K562 (cell line): ENCODE results near the gene ADGRB3. TPM values are rescaled to one million over a fixed set of nuclear protein-coding genes. Genes with fewer than 3 reads are reported as not detected.

ENCODE experiments used
- ATAC-seq: fragments of 200-7000 bp; cut with Tn5 transposase; 3 replicates; pipeline ENCODE4 v1.9.1; 2020; ENCODE audit warnings: moderate library complexity
- BruUV-seq: library from RNA; stranded (reverse); fragments of 400-500 nt; replicated peaks from 2 replicates; lab custom pipeline; 2021; lab: Mats Ljungman, UMichigan
- CTCF ChIA-PET: fragments of 300-600 bp; formaldehyde crosslinking; extraction: SDS; loops from one replicate; lab custom pipeline; 2021; ENCODE audit warnings: low intra/inter-chr PET ratio; lab: Yijun Ruan, JAX
- POLR2A ChIA-PET: fragments of 300-600, 350-650 bp; sonication (Branson Sonifier 250); formaldehyde crosslinking; extraction: SDS; loops from one replicate; lab custom pipeline; 2021; ENCODE audit warnings: antibody characterized with exemption, inconsistent platforms; lab: Yijun Ruan, JAX
- DNase-seq, 4 experiments: peaks; one replicate each; pipeline versions ENCODE4 v3.0.0 to v3.0.0-alpha.2; 2011 to 2018; ENCODE audit warnings: low spot score in 3 of 4, mixed read lengths in 3 of 4; ENCODE audit errors: extremely low read depth in 1 of 4
- FAIRE-seq: peaks from 2 replicates; lab custom pipeline; 2011; peaks lifted over from hg19 to GRCh38; lab: Jason Lieb, UNC
- H2AFZ ChIP-seq: 2 replicates; pipeline ENCODE4 v1.6.0; 2011; ENCODE audit warnings: low read depth, low read length, control low read depth, inconsistent platforms
- H3K27ac ChIP-seq: fragments of 200-600 bp; 3 replicates; pipeline ENCODE4 v1.8.0; 2011; ENCODE audit warnings: low read depth, mild to moderate bottlenecking, control low read depth, inconsistent platforms, low read length, moderate library complexity, mixed read lengths; ENCODE audit errors: extremely low read depth
- H3K27me3 ChIP-seq, 2 experiments: fragments of 300-600 bp in 1 of 2; 2 replicates in 1 of 2; 3 replicates in 1 of 2; pipeline versions ENCODE4 v1.6.0 to v1.8.0; 2011; ENCODE audit warnings: inconsistent platforms in 2 of 2, low read length in 2 of 2, mild to moderate bottlenecking in 1 of 2, mixed read lengths in 1 of 2, moderate library complexity in 1 of 2; ENCODE audit not compliant: control insufficient read depth in 2 of 2, insufficient read depth in 2 of 2
- H3K36me3 ChIP-seq: fragments of 300-600 bp; 3 replicates; pipeline ENCODE4 v1.8.0; 2011; ENCODE audit warnings: mild to moderate bottlenecking, low read length, inconsistent platforms; ENCODE audit not compliant: control insufficient read depth, insufficient read depth
- H3K4me1 ChIP-seq, 2 experiments: fragments of 200-600 bp in 1 of 2; replicated peaks in 1 of 2; 2 replicates in 1 of 2; 3 replicates in 1 of 2; pipeline versions ENCODE4 v1.5.1 to v1.8.0; 2011; ENCODE audit warnings: inconsistent platforms in 2 of 2, low read length in 2 of 2, mild to moderate bottlenecking in 1 of 2, mixed read lengths in 1 of 2, moderate library complexity in 1 of 2; ENCODE audit not compliant: control insufficient read depth in 2 of 2, insufficient read depth in 2 of 2
- H3K4me2 ChIP-seq: 2 replicates; pipeline ENCODE4 v1.6.1; 2011; ENCODE audit warnings: low read length, control low read depth, inconsistent platforms, mixed read lengths; ENCODE audit not compliant: insufficient read depth
- H3K4me3 ChIP-seq: fragments of 200-600 bp; sonication (generic), shearing (Covaris generic); 2 replicates; pipeline ENCODE4 v1.5.1; 2016; ENCODE audit warnings: control low read depth, inconsistent platforms
- H3K79me2 ChIP-seq: fragments of 200-600 bp; 3 replicates; pipeline ENCODE4 v1.8.0; 2011; ENCODE audit warnings: low read length, inconsistent platforms; ENCODE audit not compliant: control insufficient read depth, insufficient read depth
- H3K9ac ChIP-seq, 2 experiments: 2 replicates each; pipeline versions ENCODE4 v1.6.0 to v1.6.1; 2011; ENCODE audit warnings: low read depth in 2 of 2, low read length in 2 of 2, control low read depth in 1 of 2, inconsistent platforms in 1 of 2, mild to moderate bottlenecking in 1 of 2, mixed read lengths in 1 of 2; ENCODE audit not compliant: insufficient read depth in 1 of 2
- H3K9me1 ChIP-seq: one replicate; pipeline ENCODE4 v1.6.0; 2011; ENCODE audit warnings: inconsistent platforms, mild to moderate bottlenecking, low read length, moderate library complexity; ENCODE audit not compliant: control insufficient read depth, insufficient read depth
- H3K9me3 ChIP-seq: replicated peaks from 2 replicates; pipeline ENCODE4 v1.5.1; 2011; ENCODE audit warnings: low read depth, low read length, inconsistent platforms; ENCODE audit not compliant: control insufficient read depth, insufficient read depth
- H4K20me1 ChIP-seq: replicated peaks from 2 replicates; pipeline ENCODE4 v1.6.1; 2011; ENCODE audit warnings: low read length, inconsistent platforms, mixed read lengths; ENCODE audit not compliant: control insufficient read depth, insufficient read depth
- BRCA1 ChIP-seq, 2 experiments: fragments of 450-650 bp in 1 of 2; sonication (generic) in 1 of 2; formaldehyde crosslinking in 1 of 2; IDR thresholded peaks; 2 replicates each; pipeline versions ENCODE4 v1.5.0 to v1.6.1; 2017 to 2020; ENCODE audit warnings: mild to moderate bottlenecking in 1 of 2, missing genetic modification reagents in 1 of 2
- DPF2 ChIP-seq: fragments of 450-650 bp; IDR thresholded peaks from 2 replicates; pipeline ENCODE4 v1.6.1; 2016
- EGR1 ChIP-seq: fragments of 450-650 bp; conservative IDR thresholded peaks from 2 replicates; pipeline ENCODE4 v1.6.1; 2017; ENCODE audit warnings: mild to moderate bottlenecking
- HCFC1 ChIP-seq: IDR thresholded peaks from 2 replicates; pipeline ENCODE4 v1.6.1; 2012; ENCODE audit warnings: low read depth, low read length, improper control_type of control experiment
- HDAC1 ChIP-seq, 2 experiments: fragments of 450-650 bp; IDR thresholded peaks; 2 replicates each; pipeline ENCODE4 v1.6.1; 2016 to 2017; ENCODE audit warnings: inconsistent platforms in 1 of 2, mild to moderate bottlenecking in 1 of 2, moderate library complexity in 1 of 2
- MCM7 ChIP-seq, 2 experiments: fragments of 450-650 bp; IDR thresholded peaks; 2 replicates each; pipeline ENCODE4 v1.6.1; 2016 to 2018
- MGA ChIP-seq: fragments of 450-650 bp; IDR thresholded peaks from 2 replicates; pipeline ENCODE4 v1.6.1; 2016; ENCODE audit warnings: mild to moderate bottlenecking, moderate library complexity
- MTA3 ChIP-seq: fragments of 450-650 bp; formaldehyde crosslinking; IDR thresholded peaks from 2 replicates; pipeline ENCODE4 v1.6.1; 2017; ENCODE audit warnings: mild to moderate bottlenecking, borderline replicate concordance
- SMARCA4 ChIP-seq: fragments of 450-650 bp; IDR thresholded peaks from 2 replicates; pipeline ENCODE4 v1.6.1; 2016
- SMARCE1 ChIP-seq: fragments of 450-650 bp; IDR thresholded peaks from 2 replicates; pipeline ENCODE4 v1.7.1; 2016; ENCODE audit warnings: mild to moderate bottlenecking
- YBX1 ChIP-seq: fragments of 450-650 bp; IDR thresholded peaks from 2 replicates; pipeline ENCODE4 v1.7.1; 2016; ENCODE audit warnings: mild to moderate bottlenecking
- ZFPM2 ChIP-seq: fragments of 250-450 bp; sonication (Bioruptor Pico); IDR thresholded peaks from 2 replicates; pipeline ENCODE4 v1.5.1; 2022; ENCODE audit warnings: mild to moderate bottlenecking
- ZNF699 ChIP-seq: fragments of 250-450 bp; sonication (Bioruptor Pico); IDR thresholded peaks from 2 replicates; pipeline ENCODE4 v1.8.0; 2021; ENCODE audit warnings: mild to moderate bottlenecking, moderate library complexity; ENCODE audit not compliant: insufficient replicate concordance
- WGBS: fragments of 100-300 bp; shearing (Covaris generic); methylation state at CpG from one replicate; pipeline ENCODE4 v1.1.6; 2016; ENCODE audit warnings: low coverage, mixed read lengths; ENCODE audit not compliant: insufficient coverage; ENCODE audit errors: missing lambda C conversion rate; 5-methylcytosine and 5-hydroxymethylcytosine counted together
- in situ Hi-C: fragments of 300-500 bp; cut with MboI; formaldehyde crosslinking; loops from 4 replicates; pipeline ENCODE4 v1.15.0; 2018; ENCODE audit warnings: inconsistent platforms, mixed read lengths
- intact Hi-C: fragments of 100-400 bp; cut with micrococcal nuclease; formaldehyde crosslinking; loops from 2 replicates; pipeline ENCODE4 v1.14.2; 2022
- polyA plus RNA-seq, 8 experiments: library from polyadenylated mRNA; depleted of rRNA in 4 of 8; stranded (reverse) in 5 of 8; unstranded in 3 of 8; fragments of >200 nt; fragmentation: Nextera tagmentation in 2 of 8; fragmentation: Illumina TruSeq in 1 of 8; extraction: Ambion mirVana in 2 of 8; extraction: Trizol in 1 of 8; gene quantifications; 2 replicates each; pipeline versions ENCODE4 v1.2.1 to v1.2.3, GENCODE V29; 2011 to 2014; ENCODE audit warnings: inconsistent platforms in 1 of 8, missing spikeins in 1 of 8
- total RNA-seq, 7 experiments: library from RNA; depleted of rRNA in 6 of 7; stranded (reverse); fragments of >200 nt in 6 of 7; fragmentation: Illumina TruSeq in 2 of 7; extraction: Trizol in 2 of 7; gene quantifications; 2 replicates each; pipeline versions ENCODE4 v1.2.1 to v1.2.3, GENCODE V29; 2011 to 2021; ENCODE audit warnings: low replicate concordance in 1 of 7

ADGRB3 gene
- total and polyA plus RNA-seq, 9 of the 15 experiments (the other 6 are each of a cell fraction or from before 2014, with no cell fraction given), result 0.90 to 7.8 (median 2.4) TPM

- Histone ChIP-seq H3K4me2 (peak overlapping the region; percentile 17; the same call in 1 of the 2 replicates), H3K27me3 (no peaks in the 10 kb centered on the region), H3K79me2 (peaks cover 3% of the 10 kb centered on the region; the same call in 1 of the 3 replicates), H3K36me3 (no peaks in the 10 kb centered on the region), H3K4me3 (no peak overlapping the region), H2AFZ (peak overlapping the region; percentile 18; the same call in 1 of the 2 replicates), H3K27ac (peak overlapping the region; percentile 48; the same call in 2 of the 3 replicates), H3K9me1 (no peaks in the 10 kb centered on the region), H3K9me3 (no peaks in the 10 kb centered on the region), H3K9ac (no peak overlapping the region), H3K4me1 (peaks cover 0 to 30% of the 10 kb centered on the region in 2 experiments; a peak in 3 of 5 replicates), H4K20me1 (no peaks in the 10 kb centered on the region)
- FAIRE-seq (peak; percentile 52), ATAC-seq (peak; percentile 49), DNase-seq (peak in 2 of 4 experiments; percentile 30 to 53)
- in situ Hi-C loops (no loop called here), intact Hi-C loops (no loop called here)
- 2% methylated on average over 2 of the region's 2 CpGs for WGBS
- BruUV-seq, result no TSS peak
- ChIA-PET POLR2A (interaction anchor here (0.6 to 2.3 kb wide), 6 partner anchors 9 to 831 kb away, joined by 3 to 16 read pairs (median 4); no protein-coding TSS in a partner anchor), CTCF (no interaction called here)
- TF ChIP-seq EGR1 (no peak), SMARCA4 (peak; percentile 89), YBX1 (no peak), MCM7 (IDR thresholded peaks at IDR 0.05) (no peak), MTA3 (no peak), DPF2 (peak; percentile 86), SMARCE1 (peak; percentile 85), ZFPM2 (CRISPR knock-in tag) (no peak), HCFC1 (no peak), MGA (no peak), BRCA1 (IDR thresholded peaks at IDR 0.05) (no peak), BRCA1 (CRISPR knock-in tag; IDR thresholded peaks at IDR 0.05) (no peak), HDAC1 (IDR thresholded peaks at IDR 0.05) (no peak), ZNF699 (CRISPR knock-in tag) (no peak)
These were observed 81.5 kb downstream of the ADGRB3 start for GRCh38 chr6:68716620-68717019.
